Measurements from ENCODE around the gene DRAP1.

DNA sequence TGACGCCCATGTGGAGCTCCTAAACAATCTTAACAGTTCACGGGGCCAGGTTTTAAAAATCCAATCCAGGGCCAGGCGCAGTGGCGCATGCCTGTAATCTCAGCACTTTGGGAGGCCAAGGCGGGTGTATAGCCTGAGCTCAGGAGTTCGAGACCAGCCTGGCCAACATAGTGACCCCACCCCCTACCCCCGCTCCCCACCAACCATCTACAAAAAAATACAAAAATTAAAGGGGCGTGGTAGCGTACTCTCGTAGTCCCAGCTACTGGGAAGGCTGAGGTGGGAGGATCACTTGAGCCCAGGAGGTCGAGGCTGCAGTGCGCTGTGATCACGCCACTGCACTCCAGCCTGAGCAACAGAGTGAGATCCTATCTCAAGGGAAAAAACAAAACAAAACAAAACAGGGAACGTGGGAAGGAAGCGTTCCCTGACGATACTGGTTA lies 41.6 kb downstream of the DRAP1 start:
- TF ChIP-seq CTCF (IDR thresholded peaks at IDR 0.05), result no peak
- TF ChIP-seq POLR2A (IDR thresholded peaks at IDR 0.05), result no peak
- TF ChIP-seq POLR2AphosphoS5 (IDR thresholded peaks at IDR 0.05), result no peak
- no peak for TF ChIP-seq EP300 (IDR thresholded peaks at IDR 0.05; ENCODE audit: low read depth)

Data from transverse colon (tissue), 4 donors.